ENCODE data around the gene PTPRZ1.

DNA sequence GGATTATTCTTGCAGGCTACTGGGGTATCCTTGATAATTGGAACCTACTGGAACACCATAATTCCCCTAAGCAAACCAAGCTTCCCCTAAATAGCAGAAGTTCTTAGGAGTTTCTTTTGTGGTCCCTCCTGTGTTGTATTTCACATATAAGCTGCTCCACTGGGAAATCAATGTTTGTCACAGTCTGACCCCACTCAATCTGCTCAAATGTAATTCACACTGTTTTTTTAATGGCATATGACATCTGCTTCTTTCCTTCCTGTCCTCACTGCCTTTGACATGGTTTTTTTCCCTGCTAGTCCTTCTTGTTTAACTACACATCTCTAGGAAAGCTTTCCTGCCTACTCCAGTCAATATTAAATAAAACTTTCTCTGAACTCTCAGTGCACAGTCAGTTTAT, 1.8 kb upstream of the PTPRZ1 start:
- TF ChIP-seq, protein P1, sequence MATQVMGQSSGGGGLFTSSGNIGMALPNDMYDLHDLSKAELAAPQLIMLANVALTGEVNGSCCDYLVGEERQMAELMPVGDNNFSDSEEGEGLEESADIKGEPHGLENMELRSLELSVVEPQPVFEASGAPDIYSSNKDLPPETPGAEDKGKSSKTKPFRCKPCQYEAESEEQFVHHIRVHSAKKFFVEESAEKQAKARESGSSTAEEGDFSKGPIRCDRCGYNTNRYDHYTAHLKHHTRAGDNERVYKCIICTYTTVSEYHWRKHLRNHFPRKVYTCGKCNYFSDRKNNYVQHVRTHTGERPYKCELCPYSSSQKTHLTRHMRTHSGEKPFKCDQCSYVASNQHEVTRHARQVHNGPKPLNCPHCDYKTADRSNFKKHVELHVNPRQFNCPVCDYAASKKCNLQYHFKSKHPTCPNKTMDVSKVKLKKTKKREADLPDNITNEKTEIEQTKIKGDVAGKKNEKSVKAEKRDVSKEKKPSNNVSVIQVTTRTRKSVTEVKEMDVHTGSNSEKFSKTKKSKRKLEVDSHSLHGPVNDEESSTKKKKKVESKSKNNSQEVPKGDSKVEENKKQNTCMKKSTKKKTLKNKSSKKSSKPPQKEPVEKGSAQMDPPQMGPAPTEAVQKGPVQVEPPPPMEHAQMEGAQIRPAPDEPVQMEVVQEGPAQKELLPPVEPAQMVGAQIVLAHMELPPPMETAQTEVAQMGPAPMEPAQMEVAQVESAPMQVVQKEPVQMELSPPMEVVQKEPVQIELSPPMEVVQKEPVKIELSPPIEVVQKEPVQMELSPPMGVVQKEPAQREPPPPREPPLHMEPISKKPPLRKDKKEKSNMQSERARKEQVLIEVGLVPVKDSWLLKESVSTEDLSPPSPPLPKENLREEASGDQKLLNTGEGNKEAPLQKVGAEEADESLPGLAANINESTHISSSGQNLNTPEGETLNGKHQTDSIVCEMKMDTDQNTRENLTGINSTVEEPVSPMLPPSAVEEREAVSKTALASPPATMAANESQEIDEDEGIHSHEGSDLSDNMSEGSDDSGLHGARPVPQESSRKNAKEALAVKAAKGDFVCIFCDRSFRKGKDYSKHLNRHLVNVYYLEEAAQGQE (IDR thresholded peaks at IDR 0.05; ENCODE audit: low read depth): no peak
- TF ChIP-seq CREB1 (IDR thresholded peaks at IDR 0.05; ENCODE audit: low read depth): no peak
- no peak for TF ChIP-seq FOXM1 (IDR thresholded peaks at IDR 0.05; ENCODE audit: borderline replicate concordance, low read depth)
- no peak for TF ChIP-seq EGR1 (IDR thresholded peaks at IDR 0.05)
- TF ChIP-seq, protein P2, sequence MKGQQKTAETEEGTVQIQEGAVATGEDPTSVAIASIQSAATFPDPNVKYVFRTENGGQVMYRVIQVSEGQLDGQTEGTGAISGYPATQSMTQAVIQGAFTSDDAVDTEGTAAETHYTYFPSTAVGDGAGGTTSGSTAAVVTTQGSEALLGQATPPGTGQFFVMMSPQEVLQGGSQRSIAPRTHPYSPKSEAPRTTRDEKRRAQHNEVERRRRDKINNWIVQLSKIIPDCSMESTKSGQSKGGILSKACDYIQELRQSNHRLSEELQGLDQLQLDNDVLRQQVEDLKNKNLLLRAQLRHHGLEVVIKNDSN (IDR thresholded peaks at IDR 0.05): no peak
- no peak for TF ChIP-seq EP300 (IDR thresholded peaks at IDR 0.05; ENCODE audit: borderline replicate concordance)
- TF ChIP-seq ZBTB7A (IDR thresholded peaks at IDR 0.05; ENCODE audit: low read depth): no peak
- TF ChIP-seq TAF1 (IDR thresholded peaks at IDR 0.05; ENCODE audit: low read depth): no peak
- no peak for TF ChIP-seq NFIC (IDR thresholded peaks at IDR 0.05)
